GM12891 (cell line): ENCODE data around the gene MLLT10.

ENCODE experiments used
- PAX5 ChIP-seq: IDR thresholded peaks from 2 replicates; pipeline ENCODE4 v1.6.1; 2011; ENCODE audit warnings: low read length, moderate library complexity, mild to moderate bottlenecking; ENCODE audit not compliant: insufficient read depth, severe bottlenecking
- POLR2A ChIP-seq: IDR thresholded peaks from 2 replicates; pipeline ENCODE4 v1.6.1; 2011; ENCODE audit warnings: low read depth, low read length, control low read depth
- POLR2AphosphoS5 ChIP-seq: IDR thresholded peaks from 2 replicates; pipeline ENCODE4 v1.6.1; 2011; ENCODE audit warnings: low read depth, low read length, control low read depth
- POU2F2 ChIP-seq: IDR thresholded peaks from 2 replicates; pipeline ENCODE4 v1.6.1; 2011; ENCODE audit warnings: low read depth, mild to moderate bottlenecking, control low read depth, low read length, moderate library complexity
- SPI1 ChIP-seq: IDR thresholded peaks from 2 replicates; pipeline ENCODE4 v1.6.1; 2011; ENCODE audit warnings: low read depth, low read length, control low read depth
- TAF1 ChIP-seq: IDR thresholded peaks from 2 replicates; pipeline ENCODE4 v1.6.1; 2011; ENCODE audit warnings: low read depth, low read length, control low read depth

GRCh38 chr10:21757185-21757901, 223.3 kb downstream of the MLLT10 start:
- TF ChIP-seq POLR2AphosphoS5 (no peak), TAF1 (no peak), POLR2A (no peak), SPI1 (no peak), PAX5 (no peak), POU2F2 (no peak)
